ENCODE measurements around the gene LPXN. TPM values are rescaled to one million over a fixed set of nuclear protein-coding genes. Genes with fewer than 3 reads are reported as not detected.

Gene LPXN
- total RNA-seq, 1 experiment from 2014 or later, result 2.1 TPM

DNA sequence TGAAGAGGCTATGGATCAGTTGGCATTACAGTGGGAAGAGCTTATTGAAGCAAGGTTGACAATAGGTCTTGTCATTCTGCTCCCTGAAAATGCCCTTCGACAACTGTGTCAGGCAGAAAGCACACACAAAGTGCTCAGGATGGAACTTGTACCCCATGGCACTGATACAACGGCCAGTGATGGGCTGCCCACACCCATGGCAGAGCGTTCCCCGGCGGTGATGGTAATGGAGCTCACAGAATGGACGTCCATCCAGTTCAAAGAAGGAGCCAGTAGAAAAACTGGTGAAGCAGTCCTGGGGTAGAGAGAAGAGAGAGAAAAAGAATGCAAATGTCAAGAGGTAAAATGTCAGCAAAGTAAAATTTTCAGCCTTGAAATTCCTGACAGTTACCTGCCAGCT is 48.2 kb downstream of the LPXN start:
- ChIA-PET POLR2A (no interaction called here), CTCF (interaction anchor here (0.6 to 1.4 kb wide), 2 partner anchors 41 to 663 kb away, joined by 3 read pairs; no protein-coding TSS in a partner anchor)
- no peak overlapping the region for H3K4me3 Mint-ChIP-seq
- H3K9me3 Mint-ChIP-seq, result peaks cover 17% of the 10 kb centered on the region
- peaks cover 8% of the 10 kb centered on the region for H3K4me1 Mint-ChIP-seq
- no peak overlapping the region for H3K27ac Mint-ChIP-seq
- peaks cover 3% of the 10 kb centered on the region for H3K27me3 Mint-ChIP-seq (ENCODE audit: low read depth)
- no peak for ATAC-seq
- peaks cover 11% of the 10 kb centered on the region for H3K36me3 Mint-ChIP-seq
- TF ChIP-seq, protein P1, sequence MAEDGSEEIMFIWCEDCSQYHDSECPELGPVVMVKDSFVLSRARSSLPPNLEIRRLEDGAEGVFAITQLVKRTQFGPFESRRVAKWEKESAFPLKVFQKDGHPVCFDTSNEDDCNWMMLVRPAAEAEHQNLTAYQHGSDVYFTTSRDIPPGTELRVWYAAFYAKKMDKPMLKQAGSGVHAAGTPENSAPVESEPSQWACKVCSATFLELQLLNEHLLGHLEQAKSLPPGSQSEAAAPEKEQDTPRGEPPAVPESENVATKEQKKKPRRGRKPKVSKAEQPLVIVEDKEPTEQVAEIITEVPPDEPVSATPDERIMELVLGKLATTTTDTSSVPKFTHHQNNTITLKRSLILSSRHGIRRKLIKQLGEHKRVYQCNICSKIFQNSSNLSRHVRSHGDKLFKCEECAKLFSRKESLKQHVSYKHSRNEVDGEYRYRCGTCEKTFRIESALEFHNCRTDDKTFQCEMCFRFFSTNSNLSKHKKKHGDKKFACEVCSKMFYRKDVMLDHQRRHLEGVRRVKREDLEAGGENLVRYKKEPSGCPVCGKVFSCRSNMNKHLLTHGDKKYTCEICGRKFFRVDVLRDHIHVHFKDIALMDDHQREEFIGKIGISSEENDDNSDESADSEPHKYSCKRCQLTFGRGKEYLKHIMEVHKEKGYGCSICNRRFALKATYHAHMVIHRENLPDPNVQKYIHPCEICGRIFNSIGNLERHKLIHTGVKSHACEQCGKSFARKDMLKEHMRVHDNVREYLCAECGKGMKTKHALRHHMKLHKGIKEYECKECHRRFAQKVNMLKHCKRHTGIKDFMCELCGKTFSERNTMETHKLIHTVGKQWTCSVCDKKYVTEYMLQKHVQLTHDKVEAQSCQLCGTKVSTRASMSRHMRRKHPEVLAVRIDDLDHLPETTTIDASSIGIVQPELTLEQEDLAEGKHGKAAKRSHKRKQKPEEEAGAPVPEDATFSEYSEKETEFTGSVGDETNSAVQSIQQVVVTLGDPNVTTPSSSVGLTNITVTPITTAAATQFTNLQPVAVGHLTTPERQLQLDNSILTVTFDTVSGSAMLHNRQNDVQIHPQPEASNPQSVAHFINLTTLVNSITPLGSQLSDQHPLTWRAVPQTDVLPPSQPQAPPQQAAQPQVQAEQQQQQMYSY (CRISPR knock-in tag; IDR thresholded peaks at IDR 0.05), result no peak
- DNase-seq (ENCODE audit: low spot score), result no peak

GRCh38 chr11:58526721-58527120 is 48.9 kb downstream of the LPXN start:
- TF ChIP-seq TEAD4 (CRISPR knock-in tag; IDR thresholded peaks at IDR 0.05) (no peak), ZNF219 (CRISPR knock-in tag; IDR thresholded peaks at IDR 0.05; ENCODE audit: borderline replicate concordance) (no peak)
- TF ChIP-seq, protein P1 (CRISPR knock-in tag; IDR thresholded peaks at IDR 0.05), result no peak
- CTCF ChIA-PET, result interaction anchor here (0.7 to 1.4 kb wide), 2 partner anchors 41 to 271 kb away, joined by 3 read pairs; no protein-coding TSS in a partner anchor
- Mint-ChIP-seq H3K36me3 (peaks cover 11% of the 10 kb centered on the region), H3K27me3 (ENCODE audit: low read depth) (peaks cover 3% of the 10 kb centered on the region), H3K9me3 (peaks cover 17% of the 10 kb centered on the region), H3K27ac (no peak overlapping the region), H3K4me3 (no peak overlapping the region), H3K4me1 (peaks cover 8% of the 10 kb centered on the region)
- DNase-seq (ENCODE audit: low spot score) (no peak), ATAC-seq (no peak)
- POLR2A ChIA-PET, result no interaction called here

DNA sequence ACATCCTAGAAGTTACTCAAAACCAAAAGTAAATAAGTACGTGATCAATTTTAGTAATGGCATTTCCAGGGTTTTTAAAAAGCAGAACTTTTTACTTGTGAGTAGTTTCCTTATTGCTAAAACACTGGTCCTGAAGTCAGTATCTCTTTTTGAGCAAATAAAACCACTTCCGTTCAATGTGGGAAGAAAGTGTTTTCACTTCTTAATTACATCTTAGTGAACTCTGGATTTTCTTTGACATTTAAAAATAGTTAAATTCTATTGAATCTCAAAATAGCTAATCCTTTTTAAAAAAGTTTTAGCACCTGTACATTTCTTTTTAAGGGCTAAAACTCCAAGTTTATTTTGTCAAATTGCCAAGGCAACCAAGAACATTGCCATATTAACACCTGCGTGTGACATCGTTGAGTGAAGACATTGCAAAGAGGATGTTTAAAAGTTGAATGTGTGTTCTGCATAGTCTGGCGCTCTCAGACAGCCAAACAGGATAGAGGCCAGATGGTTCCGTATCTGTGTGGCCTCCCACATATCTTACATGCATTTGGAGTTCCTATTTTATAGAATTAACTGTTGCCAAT is 50.5 kb downstream of the LPXN start:
- ChIA-PET CTCF (interaction anchor here (0.6 to 2.0 kb wide), 17 partner anchors 12 to 1068 kb away, joined by 3 to 36 read pairs (median 8); partner anchors contain the start of gene BTBD18), POLR2A (no interaction called here)
- ATAC-seq, result no peak
- Mint-ChIP-seq H3K4me1 (peaks cover 8% of the 10 kb centered on the region), H3K9me3 (peaks cover 6% of the 10 kb centered on the region; the same call in 1 of the 2 replicates), H3K36me3 (no peaks in the 10 kb centered on the region), H3K4me3 (no peak overlapping the region), H3K27ac (no peak overlapping the region), H3K27me3 (ENCODE audit: low read depth) (no peaks in the 10 kb centered on the region; the same call in 1 of the 2 replicates)
- no peak for DNase-seq (ENCODE audit: low spot score)
- no peak for TF ChIP-seq ATF2 (CRISPR knock-in tag; IDR thresholded peaks at IDR 0.05; ENCODE audit: borderline replicate concordance, low read depth)
- TF ChIP-seq E2F5 (CRISPR knock-in tag; IDR thresholded peaks at IDR 0.05), result no peak
- TF ChIP-seq TP53 (CRISPR knock-in tag; IDR thresholded peaks at IDR 0.05), result no peak
- no peak for TF ChIP-seq TCF7 (CRISPR knock-in tag; IDR thresholded peaks at IDR 0.05; ENCODE audit: low read depth)
- TF ChIP-seq, protein P2, sequence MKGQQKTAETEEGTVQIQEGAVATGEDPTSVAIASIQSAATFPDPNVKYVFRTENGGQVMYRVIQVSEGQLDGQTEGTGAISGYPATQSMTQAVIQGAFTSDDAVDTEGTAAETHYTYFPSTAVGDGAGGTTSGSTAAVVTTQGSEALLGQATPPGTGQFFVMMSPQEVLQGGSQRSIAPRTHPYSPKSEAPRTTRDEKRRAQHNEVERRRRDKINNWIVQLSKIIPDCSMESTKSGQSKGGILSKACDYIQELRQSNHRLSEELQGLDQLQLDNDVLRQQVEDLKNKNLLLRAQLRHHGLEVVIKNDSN (CRISPR knock-in tag; IDR thresholded peaks at IDR 0.05), result no peak
- no peak for TF ChIP-seq NR3C1 (CRISPR knock-in tag; conservative IDR thresholded peaks at IDR 0.05; ENCODE audit: low read depth)
- no peak for TF ChIP-seq TEAD1 (CRISPR knock-in tag; IDR thresholded peaks at IDR 0.05)
- TF ChIP-seq FOXP1 (CRISPR knock-in tag; IDR thresholded peaks at IDR 0.05; ENCODE audit: borderline replicate concordance), result no peak
- TF ChIP-seq E2F1 (CRISPR knock-in tag; IDR thresholded peaks at IDR 0.05), result no peak
- no peak for TF ChIP-seq GTF2I (CRISPR knock-in tag; conservative IDR thresholded peaks at IDR 0.05)
- TF ChIP-seq AR (CRISPR knock-in tag; IDR thresholded peaks at IDR 0.05), result no peak
